ENCODE results near the gene ATP2C2. TPM values are rescaled to one million over a fixed set of nuclear protein-coding genes. Genes with fewer than 3 reads are reported as not detected.
A peak's percentile ranks its signal among the peaks of the same experiment; 100 is the strongest.

ATP2C2 gene
- total and polyA plus RNA-seq, 2 of the 8 experiments (the other 6 are each of a cell fraction or from before 2014, with no cell fraction given) = 1.2 to 2.8 TPM

DNA sequence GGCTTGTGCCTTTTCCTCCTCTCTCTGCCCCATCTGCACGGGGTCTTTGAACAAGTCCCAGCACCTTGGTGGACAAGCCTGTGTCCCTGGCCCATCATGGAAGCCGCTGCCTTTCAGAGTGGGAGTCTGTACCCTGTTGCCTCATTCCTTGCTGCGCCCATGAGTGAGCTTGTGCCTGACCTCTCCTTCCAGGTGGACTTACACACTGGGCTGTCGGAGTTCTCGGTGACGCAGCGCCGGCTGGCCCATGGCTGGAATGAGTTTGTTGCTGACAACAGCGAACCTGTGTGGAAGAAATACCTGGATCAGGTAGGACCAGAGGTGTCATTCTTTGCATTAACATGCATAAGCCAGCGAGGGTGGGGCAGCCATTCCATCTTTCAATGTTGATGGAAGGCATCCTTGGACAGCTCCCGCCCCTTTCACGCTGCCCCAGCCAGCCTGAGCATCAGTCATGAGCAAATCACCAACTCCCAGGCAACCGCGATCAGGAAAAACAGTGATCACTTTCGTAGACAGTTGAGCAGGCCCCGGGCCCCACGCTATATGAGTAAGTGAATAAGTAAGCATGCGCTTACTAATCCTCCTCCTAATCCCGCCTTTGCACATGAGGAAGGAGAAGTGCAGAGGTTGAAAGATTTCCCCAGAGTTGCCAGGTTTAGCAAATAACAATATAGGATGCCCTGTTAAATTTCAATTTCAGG, 36.8 kb downstream of the ATP2C2 start:
- 91% methylated on average over 18 of the region's 19 CpGs; no CpG with 5 or more reads in 1 of the 2 experiments for WGBS, 2 experiments (ENCODE audit: extremely low coverage in 1 of 2, insufficient coverage in 1 of 2, insufficient read length in 1 of 2, insufficient replicate concordance in 2 of 2, low coverage in 1 of 2, low lambda C conversion rate in 2 of 2, missing lambda C conversion rate in 1 of 2)
- no peak overlapping the region for H2BK5ac ChIP-seq (ENCODE audit: low read depth, low read length)
- no peak overlapping the region for H2BK120ac ChIP-seq (replicated peaks; ENCODE audit: low read depth, low read length)
- no peak overlapping the region for H3K9ac ChIP-seq (replicated peaks in 1 of 4; ENCODE audit: extremely low read depth in 1 of 4, low read depth in 3 of 4, low read length in 3 of 4)
- POLR2A ChIA-PET (ENCODE audit: partially characterized antibody) = no interaction called here
- no peak for DNase-seq (ENCODE audit: low read depth in 1 of 2, low spot score in 2 of 2)
- no peak overlapping the region for H3K23ac ChIP-seq (ENCODE audit: insufficient read length)
- H3K79me2 ChIP-seq (ENCODE audit: control insufficient read depth in 1 of 2, insufficient read depth in 2 of 2, low read length in 2 of 2) = no peaks in the 10 kb centered on the region
- H3K56ac ChIP-seq (replicated peaks; ENCODE audit: insufficient read length, low read depth, low read length) = no peak overlapping the region
- H2AK5ac ChIP-seq (ENCODE audit: low read depth, low read length) = no peak overlapping the region; the same call in 1 of the 2 replicates
- CTCF ChIA-PET (ENCODE audit: partially characterized antibody) = interaction anchor here (0.6 kb wide), 1 partner anchor 15 kb away, joined by 3 read pairs; no protein-coding TSS in a partner anchor
- H3K4me2 ChIP-seq (ENCODE audit: insufficient read depth in 1 of 2, low read depth in 2 of 2, low read length in 2 of 2) = no peak overlapping the region
- H3K27ac ChIP-seq (ENCODE audit: low read depth, low read length) = no peak overlapping the region
- no peak overlapping the region for H4K5ac ChIP-seq (ENCODE audit: insufficient read length, low read depth, low read length)
- FAIRE-seq = no peak
- H4K8ac ChIP-seq (ENCODE audit: extremely low read depth, insufficient read depth, low read length) = peak overlapping the region; percentile 46; the same call in 1 of the 2 replicates
- no peaks in the 10 kb centered on the region for H3K4me1 ChIP-seq (replicated peaks in 1 of 4; ENCODE audit: control insufficient read depth in 3 of 4, insufficient read depth in 4 of 4, low read length in 3 of 4)
- H3K4me3 ChIP-seq (ENCODE audit: extremely low read depth in 1 of 4, insufficient read depth in 2 of 4, low read depth in 3 of 4, low read length in 4 of 4) = no peak overlapping the region
- H4K20me1 ChIP-seq (replicated peaks in 1 of 2; ENCODE audit: control insufficient read depth in 1 of 2, insufficient read depth in 2 of 2, low read length in 2 of 2) = no peaks in the 10 kb centered on the region
- H3K18ac ChIP-seq (ENCODE audit: extremely low read depth, low read length) = no peak overlapping the region
- no peaks in the 10 kb centered on the region for H3K27me3 ChIP-seq (replicated peaks in 1 of 4; ENCODE audit: control insufficient read depth in 3 of 4, extremely low read depth in 1 of 4, insufficient read depth in 3 of 4, low read length in 3 of 4)
- H3K9me3 ChIP-seq (ENCODE audit: insufficient read depth in 2 of 2, low read depth in 1 of 2, low read length in 1 of 2) = no peaks in the 10 kb centered on the region
- no peak overlapping the region for H2AFZ ChIP-seq (ENCODE audit: low read length)
- H4K91ac ChIP-seq (replicated peaks; ENCODE audit: insufficient read length, low read length) = no peak overlapping the region
- no peaks in the 10 kb centered on the region for H3K23me2 ChIP-seq (ENCODE audit: low read depth, low read length)
- H3K4ac ChIP-seq (replicated peaks; ENCODE audit: insufficient read length, low read depth, low read length) = no peak overlapping the region
- H3K14ac ChIP-seq (ENCODE audit: insufficient read length) = no peak overlapping the region
- no peak for TF ChIP-seq CHD2 (IDR thresholded peaks at IDR 0.05; ENCODE audit: low read length)
- TF ChIP-seq, protein P1, sequence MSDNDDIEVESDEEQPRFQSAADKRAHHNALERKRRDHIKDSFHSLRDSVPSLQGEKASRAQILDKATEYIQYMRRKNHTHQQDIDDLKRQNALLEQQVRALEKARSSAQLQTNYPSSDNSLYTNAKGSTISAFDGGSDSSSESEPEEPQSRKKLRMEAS (IDR thresholded peaks at IDR 0.05) = no peak
- no peak for TF ChIP-seq BACH1 (IDR thresholded peaks at IDR 0.05; ENCODE audit: low read length)
- TF ChIP-seq TAF7 (optimal IDR thresholded peaks at IDR 0.05; ENCODE audit: borderline replicate concordance, low read depth, low read length) = no peak
- no peak for TF ChIP-seq RNF2 (IDR thresholded peaks at IDR 0.05; ENCODE audit: borderline replicate concordance, low read depth, low read length, missing control alignments, poor library complexity, severe bottlenecking)
- TF ChIP-seq BCL11A (IDR thresholded peaks at IDR 0.05; ENCODE audit: low read depth in 2 of 2, low read length in 2 of 2) = no peak
- TF ChIP-seq SIX5 (IDR thresholded peaks at IDR 0.05; ENCODE audit: low read depth, low read length) = no peak
- no peak for TF ChIP-seq KDM1A (IDR thresholded peaks at IDR 0.05; ENCODE audit: borderline replicate concordance, low read length)
- H3K79me1 ChIP-seq (ENCODE audit: low read depth, low read length) = no peaks in the 10 kb centered on the region
- no peak overlapping the region for H2BK20ac ChIP-seq (ENCODE audit: low read length)
- H3K36me3 ChIP-seq (ENCODE audit: control insufficient read depth in 2 of 4, insufficient read depth in 4 of 4, low read length in 3 of 4) = no peaks in the 10 kb centered on the region
- no peak overlapping the region for H2BK15ac ChIP-seq (ENCODE audit: low read length)
- no peak overlapping the region for H2BK12ac ChIP-seq (ENCODE audit: low read depth, low read length)

Data from H1 (cell line).